LNCaP clone FGC (cell line): ENCODE measurements around the gene HMOX2.

Experiments used
- DNase-seq: peaks from one replicate; pipeline ENCODE4 v3.0.0-alpha.2; 2011; ENCODE audit warnings: low read depth
- H3K4me3 ChIP-seq: 2 replicates; pipeline ENCODE4 v1.5.1; 2011; ENCODE audit warnings: mild to moderate bottlenecking, low read depth, low read length, control low read depth
- TF ChIP-seq, protein P1 (sequence below): IDR thresholded peaks from 2 replicates; pipeline ENCODE4 v1.5.1; 2012; ENCODE audit warnings: mild to moderate bottlenecking; ENCODE audit not compliant: control insufficient read depth, insufficient read depth; ENCODE audit errors: extremely low read depth

The HMOX2 gene

DNA sequence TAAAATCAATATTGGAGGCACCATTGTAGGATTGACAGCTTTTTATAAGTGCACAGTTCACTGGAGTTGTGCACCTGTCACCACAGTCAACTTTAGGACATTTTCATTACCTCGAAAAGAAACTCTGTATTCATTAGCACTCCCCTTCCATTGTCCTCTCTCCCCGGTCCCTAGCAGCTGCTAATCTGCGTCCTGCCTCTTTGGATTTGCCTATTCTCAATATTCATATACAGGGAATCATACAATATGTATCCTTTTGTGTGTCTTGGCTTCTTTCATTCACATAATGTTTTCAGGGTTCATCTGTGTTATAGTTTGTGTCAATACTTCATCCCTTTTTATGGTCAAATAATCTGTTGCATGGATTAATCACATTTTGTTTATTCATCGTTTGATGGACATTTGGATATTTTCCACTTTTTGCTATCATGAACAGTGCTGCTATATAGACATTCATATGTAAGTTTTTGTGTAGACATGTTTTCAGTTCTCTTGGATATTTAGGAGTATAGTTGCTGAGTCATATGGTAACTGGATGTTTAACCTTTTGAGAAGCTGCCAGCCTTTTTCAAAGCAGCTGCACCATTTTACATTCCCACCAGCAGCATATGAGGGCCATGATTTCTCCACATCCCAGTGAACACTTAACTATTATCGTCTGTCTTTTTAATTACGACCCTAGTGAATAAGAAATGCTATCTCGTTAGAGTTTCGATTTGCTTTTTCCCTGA is 40.7 kb upstream of the HMOX2 start:
- TF ChIP-seq, protein P1, sequence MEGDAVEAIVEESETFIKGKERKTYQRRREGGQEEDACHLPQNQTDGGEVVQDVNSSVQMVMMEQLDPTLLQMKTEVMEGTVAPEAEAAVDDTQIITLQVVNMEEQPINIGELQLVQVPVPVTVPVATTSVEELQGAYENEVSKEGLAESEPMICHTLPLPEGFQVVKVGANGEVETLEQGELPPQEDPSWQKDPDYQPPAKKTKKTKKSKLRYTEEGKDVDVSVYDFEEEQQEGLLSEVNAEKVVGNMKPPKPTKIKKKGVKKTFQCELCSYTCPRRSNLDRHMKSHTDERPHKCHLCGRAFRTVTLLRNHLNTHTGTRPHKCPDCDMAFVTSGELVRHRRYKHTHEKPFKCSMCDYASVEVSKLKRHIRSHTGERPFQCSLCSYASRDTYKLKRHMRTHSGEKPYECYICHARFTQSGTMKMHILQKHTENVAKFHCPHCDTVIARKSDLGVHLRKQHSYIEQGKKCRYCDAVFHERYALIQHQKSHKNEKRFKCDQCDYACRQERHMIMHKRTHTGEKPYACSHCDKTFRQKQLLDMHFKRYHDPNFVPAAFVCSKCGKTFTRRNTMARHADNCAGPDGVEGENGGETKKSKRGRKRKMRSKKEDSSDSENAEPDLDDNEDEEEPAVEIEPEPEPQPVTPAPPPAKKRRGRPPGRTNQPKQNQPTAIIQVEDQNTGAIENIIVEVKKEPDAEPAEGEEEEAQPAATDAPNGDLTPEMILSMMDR = no peak
- no peak overlapping the region for H3K4me3 ChIP-seq
- DNase-seq = no peak

DNA sequence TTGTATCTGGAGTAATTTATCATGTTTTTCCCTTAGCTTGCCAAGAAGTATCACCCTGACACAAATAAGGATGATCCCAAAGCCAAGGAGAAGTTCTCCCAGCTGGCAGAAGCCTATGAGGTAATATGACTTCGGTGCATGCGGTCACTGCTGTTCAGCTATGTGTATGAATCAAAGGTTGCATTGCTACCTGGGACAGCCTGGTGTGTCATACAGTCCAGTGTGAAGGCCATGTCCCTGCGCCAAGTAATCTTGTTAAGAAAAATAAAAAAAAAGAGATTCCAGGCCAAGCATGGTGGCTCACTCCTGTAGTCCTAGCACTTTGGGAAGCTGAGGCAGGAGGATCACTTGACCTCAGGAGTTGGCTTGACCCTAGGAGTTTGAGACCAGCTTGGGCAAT is 38.8 kb upstream of the HMOX2 start:
- TF ChIP-seq, protein P1 = no peak
- no peak overlapping the region for H3K4me3 ChIP-seq
- no peak for DNase-seq

DNA sequence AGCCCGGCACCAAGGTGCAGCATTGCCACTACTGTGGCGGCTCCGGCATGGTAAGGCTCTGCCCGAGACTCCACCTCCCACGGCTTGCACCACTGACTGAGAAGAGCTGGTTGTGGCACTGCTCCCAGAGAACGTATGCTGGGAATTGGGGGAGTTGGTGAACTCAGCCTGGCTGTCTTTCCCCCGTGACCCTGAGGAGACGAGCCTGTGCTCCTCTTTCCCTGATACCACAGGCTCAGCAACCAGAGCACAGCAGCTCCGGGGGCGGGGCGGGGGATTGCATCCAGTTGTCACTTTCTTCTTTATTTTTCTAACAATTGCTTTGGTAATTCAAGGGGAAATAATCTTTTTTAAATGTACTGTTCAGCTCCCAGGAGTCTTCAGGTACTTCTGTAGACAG is 33.8 kb upstream of the HMOX2 start:
- no peak overlapping the region for H3K4me3 ChIP-seq
- TF ChIP-seq, protein P1 = no peak
- no peak for DNase-seq

- no peak for DNase-seq
- TF ChIP-seq, protein P1 = no peak
- H3K4me3 ChIP-seq = no peak overlapping the region
Observed at GRCh38 chr16:4443271-4443670, 32.9 kb upstream of the HMOX2 start.

- H3K4me3 ChIP-seq = no peak overlapping the region
- TF ChIP-seq, protein P1 = no peak
Observed at GRCh38 chr16:4443986-4444385, 32.2 kb upstream of the HMOX2 start.

GRCh38 chr16:4450430-4450829 is 25.8 kb upstream of the HMOX2 start:
- H3K4me3 ChIP-seq = no peak overlapping the region
- no peak for DNase-seq
- TF ChIP-seq, protein P1 = no peak

More at GRCh38 chr16:4443986-4444385, 32.2 kb upstream of the HMOX2 start:
- DNase-seq = no peak

DNA sequence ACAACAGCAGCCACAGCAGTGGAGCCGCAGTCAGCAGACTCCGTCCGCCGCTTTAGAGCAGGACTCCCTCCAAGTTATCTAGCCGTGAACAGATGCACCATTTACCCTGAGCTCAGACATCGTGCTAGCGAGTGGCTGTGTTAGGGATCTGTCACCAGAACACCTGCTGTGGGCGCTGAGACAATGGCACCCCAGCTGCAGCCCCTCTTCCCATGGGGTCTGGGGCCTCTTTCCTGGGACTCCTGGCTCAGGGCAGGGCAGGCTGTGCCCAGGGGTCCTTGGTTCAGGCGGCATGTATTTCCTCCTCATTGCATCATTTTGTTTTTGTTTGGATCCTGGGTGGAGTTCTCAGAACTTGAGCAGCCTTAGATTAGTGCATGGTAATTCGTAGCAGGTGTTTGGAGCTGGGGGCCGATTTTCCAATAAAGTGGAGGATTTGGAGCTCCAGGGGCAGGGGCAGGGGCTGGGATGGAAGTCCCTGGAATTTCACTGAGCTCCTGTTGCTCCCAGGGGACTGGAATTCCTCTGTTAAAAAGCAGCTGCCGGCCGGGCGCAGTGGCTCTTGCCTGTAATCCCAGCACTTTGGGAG is 25.2 kb upstream of the HMOX2 start:
- no peak overlapping the region for H3K4me3 ChIP-seq
- TF ChIP-seq, protein P1 = no peak
- no peak for DNase-seq
